ENCODE results near the gene NHLRC4.

NHLRC4 gene

DNA sequence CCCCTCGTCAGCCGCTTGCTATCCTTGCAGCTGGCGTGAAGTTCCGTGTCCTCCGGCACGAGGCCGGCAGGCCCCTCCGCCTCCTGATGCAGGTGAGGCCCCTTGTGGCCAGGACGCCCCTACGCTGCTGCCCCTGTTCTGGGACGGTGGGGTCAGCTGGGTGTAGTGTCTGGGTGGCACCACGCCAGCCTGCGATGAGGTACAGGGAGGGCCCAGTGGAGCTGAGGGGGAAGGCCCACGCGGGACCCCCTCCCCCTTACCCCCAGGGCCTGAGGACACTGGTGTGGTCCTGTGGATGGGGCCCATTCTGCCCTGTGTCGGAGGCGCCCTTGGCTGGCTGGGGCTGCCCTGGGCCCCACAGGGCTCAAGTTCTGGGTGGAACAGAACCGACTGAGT, 15.4 kb downstream of the NHLRC4 start:
- peaks cover 17% of the 10 kb centered on the region for H3K4me1 Mint-ChIP-seq
- H3K9me3 Mint-ChIP-seq, result no peaks in the 10 kb centered on the region
- H3K27ac Mint-ChIP-seq, result no peak overlapping the region
- DNase-seq, result no peak
- no peak for ATAC-seq
- H3K4me3 Mint-ChIP-seq, result no peak overlapping the region
- peaks cover 5% of the 10 kb centered on the region for H3K27me3 Mint-ChIP-seq

GRCh38 chr16:582614-583331, 16.0 kb downstream of the NHLRC4 start:
- no peak for ATAC-seq
- no peaks in the 10 kb centered on the region for H3K9me3 Mint-ChIP-seq
- no peak for DNase-seq
- H3K4me1 Mint-ChIP-seq, result peaks cover 21% of the 10 kb centered on the region
- no peak overlapping the region for H3K27ac Mint-ChIP-seq
- no peak overlapping the region for H3K4me3 Mint-ChIP-seq
- peaks cover 5% of the 10 kb centered on the region for H3K27me3 Mint-ChIP-seq

DNA sequence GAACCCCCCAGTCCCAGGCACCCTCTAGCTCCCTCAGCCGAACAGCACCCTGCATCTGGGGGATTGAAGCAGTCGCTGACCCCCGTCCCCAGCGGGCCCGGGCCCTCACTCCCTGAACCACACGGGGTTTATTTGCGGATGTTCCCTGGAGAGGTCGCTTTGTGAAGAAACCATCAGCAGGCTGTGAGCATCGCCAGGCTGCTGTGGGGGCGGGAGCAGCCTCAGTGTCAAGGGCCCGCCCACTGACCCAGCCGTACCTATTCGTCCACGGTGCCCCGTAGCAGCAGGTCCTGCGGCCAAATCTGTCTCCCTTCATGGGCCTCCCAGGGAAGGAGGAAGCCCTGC, 16.6 kb downstream of the NHLRC4 start:
- DNase-seq (no peak), ATAC-seq (no peak)
- H3K4me1 Mint-ChIP-seq, result peaks cover 21% of the 10 kb centered on the region
- H3K27ac Mint-ChIP-seq, result no peak overlapping the region
- no peaks in the 10 kb centered on the region for H3K9me3 Mint-ChIP-seq
- H3K4me3 Mint-ChIP-seq, result no peak overlapping the region
- peaks cover 5% of the 10 kb centered on the region for H3K27me3 Mint-ChIP-seq

DNA sequence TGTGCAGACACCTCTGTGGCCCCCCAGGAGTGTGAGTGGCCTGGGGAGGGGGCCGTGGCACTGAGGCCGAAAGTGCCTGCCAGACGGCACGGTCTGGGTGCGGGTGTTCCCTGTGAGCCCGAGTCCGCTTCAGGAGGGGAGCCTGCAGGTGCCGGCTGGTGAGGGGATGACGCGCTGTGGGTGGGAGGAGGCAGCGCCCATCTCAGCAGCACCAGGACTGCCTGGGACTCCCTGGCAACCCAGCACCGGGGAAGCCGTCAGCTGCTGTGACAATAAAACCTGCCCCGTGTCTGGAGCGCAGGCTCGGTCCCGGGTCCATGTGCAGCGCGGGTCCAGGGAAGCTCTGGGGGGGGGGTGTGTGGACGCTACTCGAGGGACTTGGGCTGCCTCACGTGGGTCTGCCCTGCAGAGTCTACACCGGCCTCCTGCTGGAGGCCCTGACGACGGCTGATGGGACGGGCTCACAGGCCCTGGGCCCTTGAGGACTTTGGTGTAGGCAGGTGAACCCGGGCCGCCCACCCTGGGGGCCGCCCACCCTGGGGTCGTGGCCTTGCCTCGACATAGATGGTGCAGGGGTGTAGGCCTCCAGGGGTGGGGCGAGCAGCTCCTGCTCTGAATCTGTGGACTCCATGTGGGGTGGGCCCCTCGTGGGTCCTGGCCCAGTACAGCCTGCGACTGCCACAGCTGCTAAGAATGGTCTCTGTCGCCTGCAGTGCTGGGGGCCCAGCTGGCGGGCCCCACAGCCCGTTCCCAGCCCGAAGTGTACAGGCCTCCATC, 17.2 kb downstream of the NHLRC4 start:
- no peak for DNase-seq
- peaks cover 5% of the 10 kb centered on the region for H3K27me3 Mint-ChIP-seq
- H3K4me3 Mint-ChIP-seq, result no peak overlapping the region
- no peak for ATAC-seq
- no peak overlapping the region for H3K27ac Mint-ChIP-seq
- no peaks in the 10 kb centered on the region for H3K9me3 Mint-ChIP-seq
- peaks cover 16% of the 10 kb centered on the region for H3K4me1 Mint-ChIP-seq

GRCh38 chr16:585351-585750, 18.5 kb downstream of the NHLRC4 start:
- no peak overlapping the region for H3K4me3 Mint-ChIP-seq
- H3K27me3 Mint-ChIP-seq, result peaks cover 5% of the 10 kb centered on the region
- H3K9me3 Mint-ChIP-seq, result no peaks in the 10 kb centered on the region
- no peak overlapping the region for H3K27ac Mint-ChIP-seq
- peaks cover 15% of the 10 kb centered on the region for H3K4me1 Mint-ChIP-seq
- no peak for ATAC-seq
- no peak for DNase-seq

DNA sequence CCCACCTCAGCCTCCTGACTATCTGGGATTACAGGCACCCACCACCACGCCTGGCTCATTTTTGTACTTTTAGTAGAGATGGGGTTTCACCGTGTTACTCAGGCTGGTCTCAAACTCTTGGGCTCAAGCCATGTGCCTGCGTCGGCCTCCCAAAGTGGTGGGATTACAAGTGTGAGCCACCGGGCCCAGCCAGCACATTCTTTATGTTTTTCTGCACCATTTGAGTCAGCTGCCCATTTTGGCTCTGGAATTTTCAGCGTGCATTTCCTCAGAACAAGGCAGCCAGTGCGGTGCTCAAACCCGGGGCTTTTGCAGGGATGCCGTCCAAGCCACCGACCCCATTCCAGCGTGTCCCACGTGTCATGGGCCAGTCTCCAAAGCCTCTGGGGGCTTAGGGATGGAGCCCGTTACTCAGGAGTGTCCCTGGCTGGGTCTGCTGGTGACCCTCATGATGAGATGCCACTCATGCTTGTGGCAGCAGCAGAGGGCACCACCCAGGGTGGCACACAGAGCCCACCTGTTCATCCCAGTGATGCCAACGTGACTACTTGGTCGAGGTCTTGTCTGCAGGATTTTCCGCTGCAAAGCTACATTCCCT, 19.3 kb downstream of the NHLRC4 start:
- DNase-seq (no peak), ATAC-seq (no peak)
- Mint-ChIP-seq H3K27ac (no peak overlapping the region), H3K4me1 (peaks cover 23% of the 10 kb centered on the region), H3K4me3 (no peak overlapping the region), H3K9me3 (no peaks in the 10 kb centered on the region), H3K27me3 (peaks cover 5% of the 10 kb centered on the region)

DNA sequence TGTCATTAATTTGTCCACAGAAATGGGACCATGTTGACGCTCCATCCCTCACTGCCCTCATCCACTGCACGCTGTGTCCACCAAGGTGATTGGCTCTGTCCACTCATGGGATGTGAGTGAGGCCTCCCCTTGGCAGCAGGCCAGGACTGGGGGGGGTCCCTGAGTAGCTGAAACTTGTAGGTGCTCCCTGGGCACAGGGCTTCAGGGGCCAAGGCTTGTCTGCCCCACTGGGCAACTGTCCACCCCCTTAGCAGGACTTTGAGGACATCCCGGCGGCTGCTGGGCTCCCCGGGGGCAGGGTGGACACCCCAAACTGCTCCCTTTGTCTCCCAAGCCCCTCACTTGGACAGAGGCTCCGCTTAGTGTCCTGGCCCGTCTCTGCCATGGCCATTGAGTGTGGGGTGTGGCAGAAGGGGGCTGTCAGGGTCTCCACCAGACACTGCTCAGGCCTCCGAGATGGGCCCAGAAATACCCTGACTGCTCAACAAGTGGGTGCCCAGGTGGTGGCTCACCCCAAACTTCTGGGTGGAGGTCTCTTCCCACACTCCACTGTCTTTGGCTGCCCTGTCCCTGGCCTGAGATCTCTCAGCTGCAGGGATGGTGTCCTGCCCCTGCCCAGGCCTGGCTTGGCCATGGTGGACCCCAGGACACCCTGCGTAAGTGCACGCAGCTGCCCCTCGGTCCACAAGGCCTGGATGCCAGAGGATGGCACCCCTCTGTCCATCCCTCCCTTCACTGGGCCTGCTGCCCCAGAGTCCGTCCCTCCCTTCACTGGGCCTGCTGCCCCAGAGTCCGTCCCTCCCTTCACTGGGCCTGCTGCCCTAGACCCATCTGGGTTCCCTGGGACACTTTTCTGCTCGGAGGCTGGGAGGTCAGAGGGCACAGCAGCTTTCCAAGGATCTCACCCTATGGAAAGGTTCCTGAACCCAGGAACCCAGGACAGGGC, 20.1 kb downstream of the NHLRC4 start:
- DNase-seq (no peak), ATAC-seq (no peak)
- H3K9me3 Mint-ChIP-seq, result no peaks in the 10 kb centered on the region
- H3K27me3 Mint-ChIP-seq, result peaks cover 5% of the 10 kb centered on the region
- peak overlapping the region; percentile 89 to 90 for H3K4me3 Mint-ChIP-seq
- H3K27ac Mint-ChIP-seq, result peak overlapping the region in 1 of 2 donors; percentile 65
- peaks cover 30% of the 10 kb centered on the region for H3K4me1 Mint-ChIP-seq

DNA sequence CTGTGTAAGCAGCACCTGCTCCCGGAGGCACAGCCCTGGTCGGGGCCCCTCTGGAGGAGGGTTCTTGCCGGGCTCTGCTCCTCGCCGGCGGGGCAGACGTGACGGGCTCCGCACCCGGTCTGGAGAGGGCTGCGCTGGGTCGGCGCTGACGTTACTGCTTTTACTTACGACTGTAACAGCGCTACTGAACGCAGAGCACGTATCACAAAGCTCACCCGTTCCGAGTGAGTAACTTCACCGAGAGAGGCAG, 21.8 kb downstream of the NHLRC4 start:
- Mint-ChIP-seq H3K27ac (peak overlapping the region; percentile 89 to 98), H3K27me3 (peaks cover 5% of the 10 kb centered on the region), H3K4me3 (peak overlapping the region; percentile 89 to 90), H3K9me3 (no peaks in the 10 kb centered on the region), H3K4me1 (peaks cover 47% of the 10 kb centered on the region)
- ATAC-seq (peak; percentile 27), DNase-seq (no peak)

DNA sequence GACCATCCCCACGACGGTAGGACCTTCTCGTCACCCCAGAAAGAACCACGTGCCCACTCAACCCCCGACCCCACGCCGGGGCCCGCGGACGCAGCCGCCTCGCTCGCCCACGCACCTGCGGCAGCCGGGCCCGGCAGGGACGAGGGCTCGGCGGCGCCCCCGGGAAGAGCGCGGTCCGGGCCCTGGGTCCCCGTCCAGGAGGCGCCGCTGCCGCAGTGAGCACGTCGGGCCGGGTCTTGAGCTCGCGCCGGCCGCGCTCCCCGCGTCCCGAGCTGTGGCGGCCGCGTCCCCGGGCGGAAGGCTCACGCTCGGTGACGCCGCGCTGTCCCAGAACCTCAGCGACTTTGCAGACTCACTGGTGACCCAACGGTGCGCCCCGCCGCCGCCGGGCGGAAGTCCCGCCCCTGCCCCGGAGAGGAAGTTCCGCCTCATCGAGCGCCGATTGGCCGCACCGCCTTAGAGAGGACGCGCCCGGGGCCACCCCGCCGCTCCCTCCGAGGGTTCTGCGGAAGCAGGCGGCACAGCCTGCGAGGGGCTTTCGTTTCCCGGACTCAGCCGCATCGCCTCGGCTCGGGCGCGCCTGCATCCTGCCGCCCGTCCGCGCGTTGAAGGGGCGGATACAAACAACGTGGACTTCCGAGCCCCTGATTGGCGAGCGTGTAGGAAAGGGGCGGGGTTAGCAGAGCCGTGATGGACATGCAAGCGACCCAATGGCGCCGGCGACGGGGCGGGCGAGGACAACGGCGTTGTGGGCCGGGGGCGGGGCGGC, 22.3 kb downstream of the NHLRC4 start:
- ATAC-seq, result peak; percentile 81
- H3K27ac Mint-ChIP-seq, result peak overlapping the region; percentile 97 to 99
- DNase-seq, result peak; percentile 98 to 99
- peak overlapping the region; percentile 89 to 90 for H3K4me3 Mint-ChIP-seq
- H3K27me3 Mint-ChIP-seq, result peaks cover 5% of the 10 kb centered on the region
- no peaks in the 10 kb centered on the region for H3K9me3 Mint-ChIP-seq
- peaks cover 52% of the 10 kb centered on the region for H3K4me1 Mint-ChIP-seq

DNA sequence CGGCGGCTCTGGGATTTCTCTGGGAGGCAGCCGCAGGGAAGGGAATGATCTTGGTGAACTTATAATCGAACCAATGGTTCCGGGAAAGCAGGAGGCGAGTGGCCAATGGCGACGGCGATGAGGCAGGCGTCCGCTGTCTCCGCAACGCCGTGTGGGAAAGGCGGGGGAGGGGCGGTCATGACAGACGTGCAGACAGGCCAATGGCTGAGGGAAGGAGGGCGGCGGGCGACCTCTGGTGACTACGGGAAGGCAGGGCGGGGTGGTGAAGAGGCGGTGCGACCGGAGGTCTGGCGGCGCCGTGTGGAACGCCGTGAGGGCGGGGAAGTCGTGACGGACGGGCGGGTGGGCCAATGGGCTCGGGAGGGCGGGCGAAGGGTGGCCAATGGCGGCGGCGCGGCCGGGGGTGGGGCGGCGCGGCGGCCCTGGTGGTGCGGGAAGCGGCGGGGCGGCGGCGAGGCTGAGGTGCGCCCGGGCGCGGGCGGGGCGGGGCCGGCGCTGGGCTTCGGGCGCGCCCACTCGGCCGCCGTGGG, 22.9 kb downstream of the NHLRC4 start, which contains the start of gene RAB40C:
Gene RAB40C (plus strand): TSS at position 409 of the 530 bp plus-strand sequence. CDS start 226 bp downstream, outside the sequence.
- Mint-ChIP-seq H3K27ac (peak within 1 kb of the TSS; percentile 97 to 99), H3K9me3 (no peaks in the 10 kb centered on the region), H3K4me1 (peaks cover 59% of the 10 kb centered on the region), H3K4me3 (peak within 1 kb of the TSS; percentile 89 to 90), H3K27me3 (peaks cover 5% of the 10 kb centered on the region)
- peak; percentile 99 for DNase-seq
- peak; percentile 90 for ATAC-seq

- peak overlapping the region; percentile 0 to 9 for H3K27ac Mint-ChIP-seq
- ATAC-seq (peak; percentile 1), DNase-seq (peak in 1 of 2 donors; percentile 41)
- H3K4me3 Mint-ChIP-seq, result peak overlapping the region; percentile 77 to 86
- H3K27me3 Mint-ChIP-seq, result peaks cover 4% of the 10 kb centered on the region
- H3K9me3 Mint-ChIP-seq, result no peaks in the 10 kb centered on the region
- peaks cover 63% of the 10 kb centered on the region for H3K4me1 Mint-ChIP-seq
These were observed 23.5 kb downstream of the NHLRC4 start for GRCh38 chr16:590188-590814.

- ATAC-seq (no peak), DNase-seq (no peak)
- no peaks in the 10 kb centered on the region for H3K27me3 Mint-ChIP-seq
- no peaks in the 10 kb centered on the region for H3K9me3 Mint-ChIP-seq
- peaks cover 61% of the 10 kb centered on the region for H3K4me1 Mint-ChIP-seq
- H3K4me3 Mint-ChIP-seq, result peak overlapping the region; percentile 77 to 86
- peak overlapping the region; percentile 0 to 9 for H3K27ac Mint-ChIP-seq
These were observed 24.0 kb downstream of the NHLRC4 start for GRCh38 chr16:590815-591200.

GRCh38 chr16:591231-591630, 24.4 kb downstream of the NHLRC4 start:
- H3K27me3 Mint-ChIP-seq, result no peaks in the 10 kb centered on the region
- H3K27ac Mint-ChIP-seq, result peak overlapping the region in 1 of 2 donors; percentile 86
- ATAC-seq (no peak), DNase-seq (no peak)
- peaks cover 64% of the 10 kb centered on the region for H3K4me1 Mint-ChIP-seq
- H3K9me3 Mint-ChIP-seq, result no peaks in the 10 kb centered on the region
- peak overlapping the region; percentile 77 to 86 for H3K4me3 Mint-ChIP-seq

- DNase-seq (peak in 1 of 2 donors; percentile 9), ATAC-seq (no peak)
- Mint-ChIP-seq H3K9me3 (no peaks in the 10 kb centered on the region), H3K27ac (peak overlapping the region in 1 of 2 donors; percentile 36), H3K4me1 (peaks cover 63% of the 10 kb centered on the region), H3K4me3 (peak overlapping the region in 1 of 2 donors; percentile 14), H3K27me3 (no peaks in the 10 kb centered on the region)
These were observed 25.2 kb downstream of the NHLRC4 start for GRCh38 chr16:591892-592517.
